GM19468 (cell line): ENCODE results near the gene DRG2.

Experiments
- ATAC-seq: cut with Tn5 transposase; IDR thresholded peaks from one replicate; pipeline ENCODE4 v1.9.1; 2021; ENCODE audit warnings: mild to moderate bottlenecking, moderate library complexity, moderate number of reproducible peaks; ENCODE audit not compliant: unreplicated experiment; ENCODE audit errors: extremely low read depth

DRG2 gene

DNA sequence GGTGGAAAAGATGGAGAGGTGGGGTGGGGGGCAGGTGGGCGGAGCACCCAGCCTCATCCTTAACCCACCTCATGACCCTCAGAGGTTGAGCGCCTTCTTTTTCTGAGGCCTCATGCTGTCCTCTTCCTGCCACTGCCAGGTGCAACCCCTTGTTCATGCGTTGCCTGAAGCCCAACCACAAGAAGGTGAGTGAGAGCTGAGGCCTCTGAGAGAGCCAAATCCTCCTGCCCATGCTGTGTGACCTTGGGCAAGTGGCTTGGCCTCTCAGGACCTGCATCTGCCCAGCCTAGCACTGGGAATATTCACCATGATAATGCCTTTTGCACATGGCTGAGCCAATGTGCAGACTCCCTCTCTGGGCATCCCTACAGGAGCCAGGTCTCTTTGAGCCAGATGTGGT, 52.9 kb downstream of the DRG2 start:
- no peak for ATAC-seq

DNA sequence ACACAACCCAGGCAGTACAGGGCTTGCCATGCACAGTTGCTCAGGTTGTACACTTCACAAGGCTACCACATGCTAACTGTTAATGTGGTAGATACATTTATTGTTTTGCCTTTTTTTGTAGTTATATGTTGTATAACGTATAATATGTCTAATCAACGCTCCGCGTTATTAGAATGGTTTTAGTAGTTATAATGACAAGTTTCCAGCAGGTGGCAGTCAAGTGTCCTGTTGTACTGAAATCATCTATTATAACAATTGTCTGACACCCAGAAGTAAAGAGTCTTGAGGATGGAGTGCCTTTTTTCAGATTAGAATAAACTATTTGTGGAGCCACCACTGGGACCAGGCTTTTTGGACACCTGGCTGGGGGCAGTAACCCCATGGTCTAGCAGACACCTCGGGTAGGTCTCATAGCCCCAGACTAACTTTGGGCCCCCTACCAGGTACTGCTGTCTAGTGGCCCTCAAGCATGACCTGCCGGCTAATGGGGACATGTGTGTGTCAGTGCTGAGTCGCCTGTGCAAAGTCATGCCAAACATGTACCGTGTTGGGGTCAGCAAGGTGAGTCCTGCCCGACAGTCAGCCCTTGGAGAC, 53.6 kb downstream of the DRG2 start:
- no peak for ATAC-seq

DNA sequence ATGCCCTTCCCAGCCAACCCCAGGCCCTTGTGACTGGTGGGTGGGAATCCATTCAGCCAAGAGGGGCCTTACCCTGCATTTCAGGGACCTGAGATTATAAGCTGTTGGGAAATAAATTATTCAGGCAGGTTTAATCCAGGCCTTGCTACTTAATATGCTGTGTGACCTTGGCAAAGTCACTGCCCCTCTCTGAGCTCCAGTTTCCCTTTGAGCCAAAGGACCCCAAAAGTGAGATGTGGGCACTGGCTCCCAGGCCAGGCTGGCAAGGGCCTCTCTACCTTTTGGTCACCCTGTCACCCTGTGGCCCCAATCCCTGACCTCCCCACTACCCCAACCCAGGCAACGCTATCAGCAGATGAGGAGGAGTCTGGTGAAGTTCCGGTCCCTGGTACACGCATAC, 54.7 kb downstream of the DRG2 start:
- no peak for ATAC-seq

DNA sequence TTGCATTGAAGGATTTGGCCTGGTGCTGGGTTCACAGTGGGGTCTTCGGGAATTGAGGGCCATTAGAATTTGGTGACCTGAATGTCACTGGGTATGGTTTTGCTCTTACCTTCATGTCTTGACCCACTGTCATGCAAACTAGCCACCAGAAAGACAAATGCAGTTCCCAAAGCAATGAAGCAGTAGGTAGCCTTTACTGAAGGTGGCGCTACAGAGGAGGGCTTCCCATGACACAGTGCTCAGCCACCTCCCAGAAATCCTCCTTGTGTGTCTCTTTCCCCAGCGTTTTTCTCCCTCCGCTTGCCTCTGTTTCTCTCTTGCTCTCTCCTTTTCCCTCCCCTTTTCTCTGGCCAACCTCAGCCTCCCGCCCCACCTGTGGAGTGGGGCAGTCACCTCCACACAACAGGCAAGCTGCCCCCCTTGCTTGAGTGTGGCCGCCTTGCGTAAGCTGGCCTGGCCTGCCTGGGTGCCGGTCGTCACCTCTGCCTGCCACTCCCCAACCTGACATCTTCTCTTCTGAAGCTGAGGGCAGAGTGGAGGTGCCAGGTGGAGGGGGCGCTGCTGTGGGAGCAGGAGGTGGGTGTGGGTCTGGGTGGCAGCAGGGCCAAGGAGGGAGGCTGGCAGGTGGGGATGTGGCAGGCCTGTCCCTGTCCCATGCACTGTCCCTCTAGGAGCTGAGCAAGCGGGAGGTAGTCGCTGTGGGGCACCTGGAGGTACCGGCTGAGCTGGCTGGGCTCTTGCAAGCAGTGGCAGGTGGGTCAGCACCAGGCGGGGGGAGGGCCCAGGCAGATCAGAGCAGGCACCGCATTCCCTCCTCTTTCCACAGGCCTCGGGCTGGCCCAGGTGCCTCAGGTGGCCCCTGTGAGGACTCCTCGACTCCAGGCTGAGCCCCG, 55.5 kb downstream of the DRG2 start:
- no peak for ATAC-seq

DNA sequence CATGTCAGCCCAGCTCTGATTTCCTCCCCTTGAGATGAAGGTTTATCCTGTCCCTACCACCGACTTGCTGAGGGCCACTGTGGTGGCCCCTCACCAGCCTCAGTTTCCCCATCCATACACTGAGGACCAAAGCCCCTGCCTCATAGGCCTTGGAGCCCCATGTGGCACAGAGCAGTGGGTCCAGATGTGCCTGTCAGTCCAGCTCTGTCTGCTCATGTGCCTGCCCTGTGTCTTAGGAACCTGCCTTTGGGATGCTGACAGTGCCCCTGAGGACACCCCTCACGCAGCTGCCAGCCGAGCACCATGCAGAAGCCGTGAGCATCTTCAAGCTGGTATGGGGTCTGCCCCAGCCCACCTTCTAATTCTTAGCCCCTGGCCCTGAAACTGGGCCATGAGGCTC, 56.5 kb downstream of the DRG2 start:
- no peak for ATAC-seq

DNA sequence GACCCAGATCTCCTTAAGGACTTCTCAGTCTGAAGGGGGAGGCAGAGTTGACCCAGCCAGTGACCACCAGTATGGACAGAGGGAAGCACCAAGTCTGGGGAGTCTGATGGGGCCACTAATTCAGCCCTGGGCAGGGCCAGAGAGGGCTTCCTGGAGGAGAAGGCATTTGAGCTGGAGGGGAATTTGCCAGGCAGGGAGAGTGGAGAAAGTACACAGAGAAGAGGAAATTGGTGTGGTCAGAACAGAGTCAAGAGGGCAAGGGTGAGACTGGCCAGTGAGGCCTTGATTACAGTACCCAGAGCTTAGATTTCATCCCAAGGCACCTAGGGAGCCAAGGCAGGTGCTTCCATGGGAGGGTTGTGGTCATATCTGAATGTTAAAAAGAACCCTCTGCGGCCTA, 57.1 kb downstream of the DRG2 start:
- ATAC-seq, result no peak

DNA sequence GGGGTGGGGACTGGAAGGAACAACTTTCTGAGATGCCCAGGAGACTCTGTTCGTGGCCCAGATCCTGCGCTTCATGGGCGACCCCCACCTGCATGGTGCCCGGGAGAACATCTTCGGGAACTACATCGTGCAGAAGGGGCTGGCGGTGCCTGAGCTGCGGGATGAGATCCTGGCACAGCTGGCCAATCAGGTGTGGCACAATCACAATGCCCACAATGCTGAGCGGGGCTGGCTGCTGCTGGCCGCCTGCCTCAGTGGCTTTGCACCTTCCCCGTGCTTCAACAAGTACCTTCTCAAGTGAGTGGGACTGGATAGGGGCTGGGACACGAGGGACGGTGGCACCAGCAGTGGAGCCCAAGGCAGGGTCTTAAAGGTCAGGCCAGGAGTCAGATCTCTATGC, 58.1 kb downstream of the DRG2 start:
- no peak for ATAC-seq

DNA sequence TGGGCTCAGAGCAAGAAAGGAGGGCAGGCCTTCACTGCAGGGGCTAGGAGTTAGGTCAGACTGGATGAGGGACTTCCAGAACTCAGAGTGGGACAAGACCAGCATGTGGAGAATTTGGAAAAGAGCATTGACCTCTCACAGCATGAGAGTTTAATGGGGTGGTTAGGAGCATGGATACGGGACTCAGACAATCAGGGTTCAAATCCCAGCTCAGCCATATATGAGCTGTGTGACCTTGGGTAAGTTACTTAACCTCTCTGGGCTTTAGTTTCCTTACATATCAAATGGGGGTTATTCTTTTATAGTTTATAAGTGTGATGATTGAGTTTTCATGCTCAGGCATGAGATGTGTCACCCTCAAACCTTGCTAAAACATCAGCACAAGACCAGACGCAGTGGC, 58.5 kb downstream of the DRG2 start:
- no peak for ATAC-seq

DNA sequence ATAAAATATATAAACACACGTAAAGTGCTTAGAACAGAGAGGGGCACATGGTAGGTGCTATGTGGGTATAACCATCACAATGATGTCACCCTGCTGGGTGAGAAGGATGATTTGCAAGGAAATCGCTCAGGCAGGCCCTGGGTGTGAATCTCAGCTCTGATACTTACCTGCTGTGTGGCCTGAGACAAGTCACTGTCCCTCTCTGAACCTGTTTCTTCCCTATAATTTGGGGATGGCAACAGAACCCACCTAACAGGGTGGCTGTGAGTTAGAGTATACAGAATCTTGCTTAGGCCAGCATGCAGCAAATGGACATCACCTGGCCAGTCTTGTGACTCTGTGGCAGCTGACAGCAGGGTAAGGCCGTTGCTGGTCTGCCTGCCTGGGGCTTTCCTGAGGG, 59.2 kb downstream of the DRG2 start:
- ATAC-seq, result no peak

DNA sequence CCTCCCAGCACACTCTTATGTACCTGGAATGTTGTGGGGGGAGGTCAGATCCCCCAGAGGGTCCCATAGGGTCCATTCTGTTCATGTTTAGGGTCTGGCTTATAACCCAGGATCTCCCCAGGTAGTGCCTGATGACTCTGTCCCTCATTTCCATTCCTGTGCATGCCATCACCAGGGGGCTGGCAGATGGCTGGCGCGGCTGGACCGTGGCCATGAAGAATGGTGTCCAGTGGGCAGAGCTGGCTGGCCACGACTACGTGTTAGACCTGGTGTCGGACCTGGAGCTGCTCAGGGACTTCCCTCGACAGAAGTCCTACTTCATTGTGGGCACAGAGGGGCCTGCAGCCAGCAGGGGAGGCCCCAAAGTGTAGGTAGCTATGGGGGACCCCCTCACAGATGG, 60.8 kb downstream of the DRG2 start:
- no peak for ATAC-seq

DNA sequence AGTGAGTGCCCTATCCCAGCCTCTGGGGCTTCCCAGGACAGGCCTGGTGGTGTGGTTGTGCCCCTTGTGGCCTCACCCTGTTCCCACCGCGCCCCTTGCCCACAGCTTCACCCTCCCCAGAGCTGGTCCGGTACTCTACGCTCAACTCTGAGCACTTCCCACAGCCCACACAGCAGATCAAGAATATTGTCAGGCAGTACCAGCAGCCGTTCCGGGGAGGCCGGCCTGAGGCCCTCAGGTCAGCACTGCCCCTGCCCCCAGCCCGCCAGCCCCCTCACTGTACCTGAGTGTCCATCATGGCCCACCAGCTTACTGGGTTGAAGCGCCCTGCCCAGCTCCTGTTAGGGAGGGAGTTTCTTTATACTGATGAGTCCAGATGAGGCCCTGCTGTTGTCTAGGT, 63.5 kb downstream of the DRG2 start:
- ATAC-seq, result no peak

DNA sequence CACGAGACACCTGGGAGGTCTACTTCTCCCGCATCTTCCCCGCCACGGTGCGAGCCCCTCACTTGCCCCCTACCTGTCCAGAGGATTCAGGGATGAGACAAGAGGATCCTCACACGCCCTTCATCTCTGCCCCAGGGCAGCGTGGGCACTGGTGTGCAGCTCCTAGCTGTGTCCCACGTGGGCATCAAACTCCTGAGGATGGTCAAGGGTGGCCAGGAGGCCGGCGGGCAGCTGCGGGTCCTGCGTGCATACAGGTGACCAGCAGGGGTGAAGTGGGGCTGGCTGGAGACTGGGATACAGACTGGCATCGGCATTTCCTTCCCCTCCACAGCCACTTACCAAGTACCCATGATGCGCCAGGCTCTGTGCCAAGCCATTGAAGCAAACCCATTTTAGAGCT, 67.4 kb downstream of the DRG2 start:
- no peak for ATAC-seq

DNA sequence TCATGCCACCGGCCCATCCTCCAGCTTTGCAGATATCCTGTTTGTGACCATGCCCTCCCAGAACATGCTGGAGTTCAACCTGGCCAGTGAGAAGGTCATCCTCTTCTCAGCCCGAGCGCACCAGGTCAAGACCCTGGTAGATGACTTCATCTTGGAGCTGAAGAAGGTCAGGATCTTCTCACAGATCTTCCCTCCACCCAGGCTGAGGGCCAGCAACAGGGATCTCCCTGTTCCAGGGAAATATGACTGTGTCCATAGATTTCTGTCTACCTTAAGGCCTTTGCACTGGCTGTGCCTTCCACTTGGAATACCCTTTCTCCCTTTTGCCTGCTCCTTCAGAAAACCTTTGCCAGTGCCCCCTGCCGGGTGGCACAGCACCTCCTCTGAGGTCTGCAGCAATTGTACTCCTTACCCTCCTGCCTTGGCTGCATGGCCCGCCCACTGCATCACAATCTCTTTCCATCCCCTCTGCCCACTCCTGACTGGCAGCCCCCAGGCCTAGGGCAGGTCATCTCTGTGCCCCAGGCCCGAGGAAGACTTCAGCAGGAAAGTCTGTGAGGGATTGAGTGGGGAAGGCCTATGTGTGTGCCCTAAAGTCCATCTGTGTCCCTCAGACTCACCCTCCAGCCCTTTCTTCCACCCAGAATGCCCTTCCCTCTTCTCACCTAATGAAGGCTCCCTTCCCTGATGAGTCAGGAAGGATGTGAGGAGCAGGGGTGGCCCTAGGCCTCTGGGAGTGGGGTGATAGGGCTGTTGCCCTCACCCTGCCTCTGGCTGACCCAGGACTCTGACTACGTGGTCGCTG, 68.6 kb downstream of the DRG2 start:
- no peak for ATAC-seq

DNA sequence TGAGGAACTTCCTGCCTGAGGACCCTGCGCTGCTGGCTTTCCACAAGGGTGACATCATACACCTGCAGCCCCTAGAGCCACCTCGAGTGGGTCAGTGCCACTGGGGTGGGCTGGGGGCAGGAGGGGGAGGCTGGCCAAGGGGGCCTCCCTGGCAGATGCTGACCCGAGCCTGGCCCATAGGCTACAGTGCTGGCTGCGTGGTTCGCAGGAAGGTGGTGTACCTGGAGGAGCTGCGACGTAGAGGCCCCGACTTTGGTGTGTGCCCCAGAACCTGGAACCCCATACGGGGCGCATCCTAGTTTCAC, 69.2 kb downstream of the DRG2 start:
- ATAC-seq, result no peak
